GM21526 (cell line): ENCODE data around the gene CIAO1.

Experiments used
- ATAC-seq: cut with Tn5 transposase; IDR thresholded peaks from one replicate; pipeline ENCODE4 v1.9.1; 2021; ENCODE audit warnings: moderate library complexity; ENCODE audit not compliant: unreplicated experiment, low FRiP score

Gene CIAO1

DNA sequence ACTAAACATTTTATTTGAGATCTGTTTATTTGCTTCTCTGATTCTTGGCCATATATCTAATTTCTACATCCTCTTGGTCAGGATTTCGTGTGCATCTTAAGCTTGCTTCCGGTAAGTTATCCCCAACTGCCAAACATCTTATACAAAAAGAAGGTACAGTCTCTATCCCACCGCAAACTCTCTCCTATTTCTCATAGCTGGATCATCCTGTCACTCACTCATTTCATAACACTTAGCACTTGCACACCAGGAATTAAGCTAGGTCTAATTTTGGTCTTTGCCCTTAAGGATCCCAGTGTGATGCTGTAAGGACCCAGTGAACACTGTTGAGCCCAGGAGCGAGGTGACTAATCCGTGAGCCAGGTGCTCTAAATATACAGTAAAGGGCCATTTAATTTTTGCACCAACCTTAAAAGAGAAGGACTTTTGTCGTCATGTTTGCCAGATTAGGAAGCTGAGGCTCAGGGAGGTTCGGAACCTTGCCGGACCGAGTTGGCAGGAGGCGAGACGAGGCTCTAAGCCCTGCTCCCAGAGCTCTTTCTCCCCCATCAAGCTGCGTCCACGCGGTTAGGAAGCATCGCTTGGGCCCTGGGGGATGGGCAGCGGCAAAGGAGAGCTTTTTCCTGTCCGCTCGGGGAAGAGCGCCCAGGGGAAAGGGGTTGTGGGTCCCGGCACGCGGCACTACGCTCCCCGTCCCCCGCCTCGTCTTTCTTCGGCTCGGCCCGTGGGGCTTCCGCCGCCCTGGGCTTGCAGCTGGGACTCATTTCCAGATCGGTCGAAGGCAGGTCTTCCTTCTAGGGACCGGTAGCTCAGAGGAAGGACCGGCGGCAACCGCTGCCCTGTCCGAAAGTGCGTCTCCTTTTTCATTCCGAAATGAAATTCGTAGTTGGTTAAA, 55.0 kb downstream of the CIAO1 start:
- ATAC-seq: peak; percentile 22
